HCT116 (cell line): Measurements from ENCODE around the gene ZNF836. TPM values are rescaled to one million over a fixed set of nuclear protein-coding genes. Genes with fewer than 3 reads are reported as not detected.
A peak's percentile ranks its signal among the peaks of the same experiment; 100 is the strongest.

Experiments
- ATAC-seq: fragments of 200-7000 bp; cut with Tn5 transposase; 2 replicates; pipeline ENCODE4 v1.9.1; 2020; ENCODE audit warnings: mild to moderate bottlenecking, moderate library complexity
- BruUV-seq: library from RNA; stranded (reverse); fragments of 400-500 nt; replicated peaks from 2 replicates; lab custom pipeline; 2021; lab: Mats Ljungman, UMichigan
- CTCF ChIA-PET: fragments of 300-600 bp; sonication (Branson Sonifier 250); formaldehyde crosslinking; loops from one replicate; lab custom pipeline; 2021; ENCODE audit warnings: antibody characterized with exemption; lab: Charles Lee
- POLR2A ChIA-PET: fragments of 300-600, 350-600 bp; sonication (Branson Sonifier 250); formaldehyde crosslinking; loops from one replicate; lab custom pipeline; 2021; ENCODE audit warnings: antibody characterized with exemption; lab: Charles Lee
- RAD21 ChIA-PET, 2 experiments: fragments of 300-600 bp; sonication (Branson Sonifier 250); formaldehyde crosslinking; loops; one replicate each; lab custom pipeline; 2023; ENCODE audit warnings: low total read pairs in 2 of 2; ENCODE audit not compliant: uncharacterized antibody in 2 of 2, unreplicated experiment in 2 of 2, low non-redundant PET in 1 of 2; lab: Charles Lee
- DNase-seq: peaks from one replicate; pipeline ENCODE4 v3.0.0-alpha.2; 2010; ENCODE audit warnings: low read depth, low spot score
- H2AFZ ChIP-seq: fragments of 200-600 bp; shearing (Covaris generic), sonication (generic); 2 replicates; pipeline ENCODE4 v1.6.1; 2017; ENCODE audit warnings: low read depth, mixed run types, mixed read lengths, antibody characterized with exemption, low read length; ENCODE audit not compliant: poor library complexity, severe bottlenecking
- H3K27ac ChIP-seq: 2 replicates; pipeline ENCODE4 v1.5.1; 2012; ENCODE audit warnings: low read depth, low read length
- H3K27me3 ChIP-seq: fragments of 200-600 bp; sonication (generic); 2 replicates; pipeline ENCODE4 v1.6.1; 2016; ENCODE audit warnings: mixed run types, low read length, mixed read lengths; ENCODE audit not compliant: insufficient read depth
- H3K36me3 ChIP-seq, 2 experiments: fragments of 200-500 bp in 1 of 2; fragments of 200-600 bp in 1 of 2; sonication (Bioruptor generic) in 1 of 2; sonication (generic) in 1 of 2; 2 replicates each; pipeline versions ENCODE4 v1.5.1 to v1.6.1; 2014 to 2016; ENCODE audit warnings: low read length in 2 of 2, inconsistent platforms in 1 of 2, mixed read lengths in 1 of 2, mixed run types in 1 of 2; ENCODE audit not compliant: insufficient read depth in 2 of 2, control insufficient read depth in 1 of 2
- H3K4me1 ChIP-seq, 2 experiments: fragments of 200-600 bp in 1 of 2; sonication (generic) in 1 of 2; 2 replicates each; pipeline versions ENCODE4 v1.5.1 to v1.6.1; 2012 to 2017; ENCODE audit warnings: low read length in 2 of 2, inconsistent platforms in 1 of 2, mild to moderate bottlenecking in 1 of 2, mixed read lengths in 1 of 2, mixed run types in 1 of 2, moderate library complexity in 1 of 2; ENCODE audit not compliant: insufficient read depth in 2 of 2, control insufficient read depth in 1 of 2
- H3K4me2 ChIP-seq: fragments of 200-600 bp; sonication (generic); 2 replicates; pipeline ENCODE4 v1.6.1; 2017; ENCODE audit warnings: mixed run types, low read length, mixed read lengths
- H3K4me3 ChIP-seq, 2 experiments: fragments of 200-600 bp in 1 of 2; sonication (generic) in 1 of 2; replicated peaks in 1 of 2; 2 replicates each; pipeline ENCODE4 v1.5.1; 2011 to 2016; ENCODE audit warnings: low read length in 2 of 2, control low read depth in 1 of 2, low read depth in 1 of 2, mild to moderate bottlenecking in 1 of 2, mixed read lengths in 1 of 2, mixed run types in 1 of 2
- H3K79me2 ChIP-seq: fragments of 200-600 bp; sonication (generic); 2 replicates; pipeline ENCODE4 v1.6.1; 2017; ENCODE audit warnings: mild to moderate bottlenecking, mixed run types, low read length, moderate library complexity, mixed read lengths; ENCODE audit not compliant: insufficient read depth
- H3K9ac ChIP-seq: fragments of 200-600 bp; sonication (generic); 2 replicates; pipeline ENCODE4 v1.6.1; 2016; ENCODE audit warnings: low read length, mixed read lengths
- H3K9me2 ChIP-seq: fragments of 200-600 bp; sonication (generic), shearing (Covaris generic); 2 replicates; pipeline ENCODE4 v1.6.1; 2017; ENCODE audit warnings: mixed run types, mild to moderate bottlenecking, moderate library complexity; ENCODE audit not compliant: insufficient read depth
- H3K9me3 ChIP-seq, 2 experiments: fragments of 200-500 bp in 1 of 2; fragments of 200-600 bp in 1 of 2; sonication (Bioruptor generic) in 1 of 2; sonication (generic) in 1 of 2; 2 replicates each; pipeline ENCODE4 v1.6.1; 2014 to 2017; ENCODE audit warnings: low read length in 2 of 2, mixed read lengths in 2 of 2, inconsistent platforms in 1 of 2, low read depth in 1 of 2, mild to moderate bottlenecking in 1 of 2, mixed run types in 1 of 2, moderate library complexity in 1 of 2; ENCODE audit not compliant: control insufficient read depth in 1 of 2, insufficient read depth in 1 of 2
- H4K20me1 ChIP-seq: fragments of 200-600 bp; sonication (generic), shearing (Covaris generic); 2 replicates; pipeline ENCODE4 v1.6.1; 2017; ENCODE audit warnings: mixed run types, mild to moderate bottlenecking, moderate library complexity; ENCODE audit not compliant: insufficient read depth
- ATF3 ChIP-seq: IDR thresholded peaks from 2 replicates; pipeline ENCODE4 v1.6.1; 2012
- CBX3 ChIP-seq: IDR thresholded peaks from 2 replicates; pipeline ENCODE4 v1.6.1; 2012; ENCODE audit warnings: low read depth
- CEBPB ChIP-seq: IDR thresholded peaks from 2 replicates; pipeline ENCODE4 v1.6.1; 2012; ENCODE audit warnings: low read depth
- EGR1 ChIP-seq: IDR thresholded peaks from 2 replicates; pipeline ENCODE4 v1.6.1; 2012; ENCODE audit warnings: low read depth
- ELF1 ChIP-seq: IDR thresholded peaks from 2 replicates; pipeline ENCODE4 v1.6.1; 2012; ENCODE audit warnings: low read depth, borderline replicate concordance
- EZH2phosphoT487 ChIP-seq: fragments of 200-600 bp; IDR thresholded peaks from 2 replicates; pipeline ENCODE4 v1.6.1; 2018; ENCODE audit warnings: antibody characterized with exemption, borderline replicate concordance
- MAX ChIP-seq: IDR thresholded peaks from 2 replicates; pipeline ENCODE4 v1.6.1; 2012
- POLR2A ChIP-seq: IDR thresholded peaks from 2 replicates; pipeline ENCODE4 v1.7.0; 2011; ENCODE audit warnings: borderline replicate concordance; ENCODE audit not compliant: insufficient read depth, insufficient read length; ENCODE audit errors: extremely low read depth
- POLR2AphosphoS5 ChIP-seq: IDR thresholded peaks from 2 replicates; pipeline ENCODE4 v1.6.1; 2011; ENCODE audit warnings: mild to moderate bottlenecking, low read depth, low read length, moderate library complexity
- REST ChIP-seq: IDR thresholded peaks from 2 replicates; pipeline ENCODE4 v1.6.1; 2012; ENCODE audit warnings: low read depth
- SIN3A ChIP-seq: IDR thresholded peaks from 2 replicates; pipeline ENCODE4 v1.6.1; 2012; ENCODE audit warnings: low read depth
- SRF ChIP-seq: IDR thresholded peaks from 2 replicates; pipeline ENCODE4 v1.6.1; 2012; ENCODE audit warnings: low read depth
- YY1 ChIP-seq: IDR thresholded peaks from 2 replicates; pipeline ENCODE4 v1.6.1; 2011; ENCODE audit warnings: low read length, low read depth, moderate library complexity, mild to moderate bottlenecking; ENCODE audit not compliant: insufficient replicate concordance; ENCODE audit errors: extremely low read depth
- ZBTB33 ChIP-seq: IDR thresholded peaks from 2 replicates; pipeline ENCODE4 v1.6.1; 2011; ENCODE audit warnings: mild to moderate bottlenecking, low read length, moderate library complexity; ENCODE audit not compliant: insufficient replicate concordance; ENCODE audit errors: extremely low read depth
- ZFX ChIP-seq: fragments of 450-650 bp; IDR thresholded peaks from 2 replicates; pipeline ENCODE4 v1.6.1; 2017
- ZNF274 ChIP-seq: fragments of 200-500 bp; sonication (Bioruptor generic); IDR thresholded peaks from 2 replicates; pipeline ENCODE4 v1.6.1; 2014; ENCODE audit warnings: mild to moderate bottlenecking, low read depth, low read length, inconsistent platforms
- intact Hi-C: fragments of 100-400 bp; cut with micrococcal nuclease; formaldehyde crosslinking; loops from 2 replicates; pipeline ENCODE4 v1.10.0; 2022
- total RNA-seq: library from RNA; stranded (reverse); gene quantifications from one replicate; pipeline ENCODE4 v1.2.1, GENCODE V29; 2021; ENCODE audit not compliant: unreplicated experiment

ZNF836 gene
- total RNA-seq, 1 experiment from 2014 or later = not detected

GRCh38 chr19:52189735-52190486 lies 18.5 kb upstream of the ZNF836 start, which contains the start of gene PPP2R1A (continued):
- TF ChIP-seq POLR2AphosphoS5 (peak; percentile 49), ELF1 (peak; percentile 78), EGR1 (peak; percentile 45; the same call in 1 of the 2 replicates)
- TF ChIP-seq, all 23 proteins: peak for 8

- ChIA-PET CTCF (no interaction called here), POLR2A (interaction anchor here (0.6 to 1.3 kb wide), 7 partner anchors 9 to 160 kb away, joined by 3 to 8 read pairs (median 4); no protein-coding TSS in a partner anchor), RAD21 (interaction anchor here in 1 of 2 experiments (1.0 kb wide), 1 partner anchor 161 kb away, joined by 3 read pairs; the partner anchor contains the start of gene ZNF614)
- peak overlapping the region; percentile 58 to 62 for H3K4me3 ChIP-seq
- H3K9me2 ChIP-seq = no peaks in the 10 kb centered on the region
- H3K36me3 ChIP-seq = peaks cover 5 to 10% of the 10 kb centered on the region in 2 experiments; a peak in 2 of 4 replicates
- no peak for ATAC-seq
- peaks cover 7 to 20% of the 10 kb centered on the region in 2 experiments; a peak in 3 of 4 replicates for H3K4me1 ChIP-seq
- H3K27ac ChIP-seq = peak overlapping the region; percentile 95
- H3K27me3 ChIP-seq = no peaks in the 10 kb centered on the region
- H3K79me2 ChIP-seq = peaks cover 39% of the 10 kb centered on the region
- no peak for DNase-seq
- no peaks in the 10 kb centered on the region for H3K9me3 ChIP-seq
- H3K9ac ChIP-seq = peak overlapping the region; percentile 64
- H3K4me2 ChIP-seq = peak overlapping the region; percentile 84
- intact Hi-C loops = loop anchor here (1.0 kb wide), 1 partner anchor 50 kb away; the partner anchor contains the start of gene ZNF616
- BruUV-seq = TSS peak; percentile 94
- no peak overlapping the region for H2AFZ ChIP-seq
- no peaks in the 10 kb centered on the region for H4K20me1 ChIP-seq
- TF ChIP-seq SIN3A (no peak; the same call in 1 of the 2 replicates), ZNF274 (no peak), POLR2AphosphoS5 (peak; percentile 86), POLR2A (peak; percentile 77), REST (no peak), SRF (no peak), ATF3 (no peak), YY1 (no peak), MAX (no peak), EZH2phosphoT487 (no peak), CBX3 (no peak; the same call in 1 of the 2 replicates), CEBPB (no peak), ZBTB33 (no peak), ZFX (no peak)
These were observed 17.7 kb upstream of the ZNF836 start for GRCh38 chr19:52188822-52189734.
